Hepatic stellate cell (primary cell): ENCODE measurements around the gene CYS1.
"Not testable (repeated sequence)": the region's sequence is repeated elsewhere in the genome, so short reads cannot be mapped to it uniquely, and the experiment has no call there.

Experiments used
- DNase-seq: peaks from one replicate; pipeline ENCODE4 v3.0.0; 2011; ENCODE audit warnings: low spot score

CYS1 gene

DNA sequence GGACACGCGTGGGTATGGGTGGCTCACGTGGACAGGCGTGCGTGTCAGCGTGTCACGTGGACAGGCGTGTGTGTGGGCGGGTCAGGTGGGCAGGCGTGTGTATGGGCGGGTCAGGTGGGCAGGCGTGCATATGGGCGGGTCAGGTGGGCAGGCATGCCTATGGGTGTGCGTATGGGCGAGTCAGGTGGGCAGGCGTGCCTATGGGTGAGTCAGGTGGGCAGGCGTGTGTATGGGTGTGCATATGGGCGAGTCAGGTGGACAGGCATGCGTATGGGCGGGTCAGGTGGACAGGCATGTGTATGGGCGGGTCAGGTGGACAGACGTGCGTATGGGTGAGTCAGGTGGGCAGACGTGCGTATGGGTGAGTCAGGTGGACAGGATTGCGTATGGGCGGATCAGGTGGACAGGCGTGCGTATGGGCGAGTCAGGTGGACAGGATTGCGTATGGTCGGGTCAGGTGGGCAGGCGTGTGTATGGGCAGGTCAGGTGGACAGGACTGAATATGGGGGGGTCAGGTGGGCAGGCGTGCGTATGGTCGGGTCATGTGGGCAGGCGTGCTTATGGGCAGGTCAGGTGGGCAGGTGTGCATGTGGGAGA, 67.7 kb downstream of the CYS1 start:
- not testable (repeated sequence) for DNase-seq

DNA sequence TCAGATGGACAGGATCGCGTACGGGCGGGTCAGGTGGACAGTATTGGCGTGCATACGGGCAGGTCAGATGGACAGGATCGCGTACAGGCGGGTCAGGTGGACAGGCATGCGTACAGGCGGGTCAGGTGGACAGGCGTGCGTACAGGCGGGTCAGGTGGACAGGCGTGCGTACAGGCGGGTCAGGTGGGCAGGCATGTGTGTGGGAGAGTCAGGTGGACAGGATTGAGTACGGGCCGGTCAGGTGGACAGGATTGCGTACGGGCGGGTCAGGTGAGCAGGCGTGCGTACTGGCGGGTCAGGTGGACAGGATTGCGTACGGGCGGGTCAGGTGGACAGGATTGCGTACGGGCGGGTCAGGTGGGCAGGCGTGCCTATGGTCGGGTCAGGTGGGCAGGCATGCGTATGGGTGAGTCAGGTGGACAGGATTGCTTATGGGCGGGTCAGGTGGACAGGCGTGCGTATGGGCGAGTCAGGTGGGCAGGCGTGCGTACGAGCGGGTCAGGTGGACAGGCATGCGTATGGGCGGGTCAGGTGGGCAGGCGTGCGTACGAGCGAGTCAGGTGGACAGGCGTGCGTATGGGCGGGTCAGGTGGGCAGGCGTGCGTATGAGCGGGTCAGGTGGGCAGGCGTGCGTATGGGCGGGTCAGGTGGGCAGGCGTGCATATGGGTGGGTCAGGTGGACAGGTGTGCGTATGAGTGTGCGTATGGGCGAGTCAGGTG, 68.4 kb downstream of the CYS1 start:
- DNase-seq: not testable (repeated sequence)

DNA sequence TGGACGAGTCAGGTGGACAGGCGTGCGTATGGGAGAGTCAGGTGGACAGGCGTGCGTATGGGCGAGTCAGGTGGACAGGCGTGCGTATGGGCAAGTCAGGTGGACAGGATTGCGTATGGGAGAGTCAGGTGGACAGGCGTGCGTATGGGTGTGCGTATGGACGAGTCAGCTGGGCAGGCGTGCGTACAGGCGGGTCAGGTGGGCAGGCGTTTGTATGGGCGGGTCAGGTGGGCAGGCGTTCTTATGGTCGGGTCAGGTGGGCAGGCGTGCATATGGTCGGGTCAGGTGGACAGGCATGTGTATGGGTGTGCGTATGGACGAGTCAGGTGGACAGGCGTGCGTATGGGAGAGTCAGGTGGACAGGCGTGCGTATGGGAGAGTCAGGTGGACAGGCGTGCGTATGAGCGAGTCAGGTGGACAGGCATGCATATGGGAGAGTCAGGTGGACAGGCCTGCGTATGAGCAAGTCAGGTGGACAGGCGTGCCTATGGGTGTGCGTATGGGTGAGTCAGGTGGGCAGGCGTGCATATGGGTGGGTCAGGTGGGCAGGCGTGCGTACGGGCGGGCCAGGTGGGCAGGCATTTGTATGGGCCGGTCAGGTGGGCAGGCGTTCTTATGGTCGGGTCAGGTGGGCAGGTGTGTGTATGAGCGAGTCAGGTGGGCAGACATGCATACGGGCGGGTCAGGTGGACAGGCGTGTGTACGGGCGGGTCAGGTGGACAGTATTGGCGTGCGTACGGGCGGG, 69.2 kb downstream of the CYS1 start:
- DNase-seq: not testable (repeated sequence)

DNA sequence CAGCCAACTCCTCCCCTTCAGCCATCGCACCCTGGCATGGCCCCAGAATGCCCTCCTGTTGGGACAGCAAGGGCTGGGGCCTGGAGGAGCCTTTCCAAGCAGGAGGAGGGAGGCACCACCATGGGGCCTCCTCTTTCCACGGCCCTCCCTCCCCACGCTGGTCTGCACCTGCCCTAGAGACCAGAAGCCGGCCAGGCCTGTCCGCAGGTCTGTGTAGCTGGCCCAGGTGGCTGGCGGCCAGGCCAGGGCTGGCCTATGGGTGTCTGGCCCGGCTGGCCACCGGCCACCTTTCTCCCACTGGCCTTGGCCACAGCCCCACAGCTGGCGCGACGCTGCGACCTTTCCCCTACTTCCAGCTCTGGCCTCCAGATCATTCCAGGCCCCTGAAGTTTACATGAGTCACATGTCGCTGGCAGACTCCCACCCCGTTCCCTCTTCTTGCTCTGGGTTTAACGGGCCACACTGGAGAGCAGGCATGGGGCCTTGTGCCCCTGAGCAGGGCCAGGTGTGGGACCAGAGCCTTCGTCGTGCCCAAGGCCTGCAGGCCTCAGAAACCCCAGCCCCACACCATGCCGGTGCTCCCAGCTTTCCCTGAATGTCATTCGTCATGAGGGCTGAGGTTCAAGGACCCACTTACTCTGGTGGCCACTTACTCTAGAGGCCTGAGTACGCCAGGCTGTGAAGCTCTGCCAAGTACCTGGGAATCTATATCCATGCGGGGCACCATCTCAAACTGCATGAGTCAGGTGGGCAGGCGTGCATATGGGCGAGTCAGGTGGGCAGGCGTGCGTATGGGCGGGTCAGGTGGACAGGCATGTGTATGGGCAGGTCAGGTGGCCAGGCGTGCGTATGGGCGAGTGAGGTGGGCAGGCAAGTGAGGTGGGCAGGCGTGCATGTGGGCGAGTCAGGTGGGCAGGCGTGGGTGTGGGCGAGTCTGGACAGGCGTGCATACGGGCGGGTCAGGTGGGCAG, 70.1 kb downstream of the CYS1 start:
- peak; percentile 79 for DNase-seq

DNA sequence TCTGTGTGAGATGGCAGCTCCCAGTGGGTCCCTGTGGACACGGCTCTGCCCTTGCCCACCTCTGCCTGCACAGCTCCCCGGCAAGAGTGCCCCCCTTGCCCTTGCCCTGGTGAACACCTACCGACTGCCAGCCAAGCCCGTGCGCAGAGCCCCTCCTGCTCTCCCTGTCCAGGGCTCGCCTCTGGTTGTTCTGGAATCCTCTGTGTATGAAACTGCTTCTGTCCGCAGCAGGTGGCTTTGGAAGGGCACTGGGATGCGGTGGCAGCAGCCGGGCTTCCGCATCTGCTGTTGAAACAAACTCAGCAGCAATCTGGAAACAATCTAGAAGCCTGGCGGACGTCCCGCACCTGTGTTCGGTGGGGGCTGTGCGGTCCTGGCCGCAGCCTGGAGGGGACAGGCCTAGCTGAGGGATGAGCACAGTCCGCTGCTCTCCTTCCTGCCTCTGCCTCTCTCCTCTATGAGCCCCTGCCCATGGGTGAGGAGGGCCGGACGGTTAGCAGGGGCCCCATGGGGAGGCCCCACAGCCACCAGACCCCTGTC, 70.9 kb downstream of the CYS1 start:
- no peak for DNase-seq

DNA sequence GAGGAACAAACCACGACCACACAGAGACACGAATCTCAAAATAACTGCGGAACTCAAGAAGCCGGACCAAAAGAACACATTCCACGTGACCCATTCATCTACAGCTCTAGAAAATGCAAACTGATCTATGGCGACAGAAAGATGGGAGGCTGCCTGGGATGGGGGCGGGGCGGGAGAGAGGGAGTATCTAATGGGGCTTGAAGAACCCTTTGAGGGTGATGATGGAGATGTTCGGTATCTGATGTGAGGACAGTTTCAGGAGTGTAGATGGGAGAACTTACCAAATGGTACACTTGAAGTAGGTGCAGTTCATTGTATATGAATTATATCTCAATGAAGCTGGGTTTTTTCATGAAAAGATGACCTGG, 71.4 kb downstream of the CYS1 start:
- DNase-seq: no peak

DNA sequence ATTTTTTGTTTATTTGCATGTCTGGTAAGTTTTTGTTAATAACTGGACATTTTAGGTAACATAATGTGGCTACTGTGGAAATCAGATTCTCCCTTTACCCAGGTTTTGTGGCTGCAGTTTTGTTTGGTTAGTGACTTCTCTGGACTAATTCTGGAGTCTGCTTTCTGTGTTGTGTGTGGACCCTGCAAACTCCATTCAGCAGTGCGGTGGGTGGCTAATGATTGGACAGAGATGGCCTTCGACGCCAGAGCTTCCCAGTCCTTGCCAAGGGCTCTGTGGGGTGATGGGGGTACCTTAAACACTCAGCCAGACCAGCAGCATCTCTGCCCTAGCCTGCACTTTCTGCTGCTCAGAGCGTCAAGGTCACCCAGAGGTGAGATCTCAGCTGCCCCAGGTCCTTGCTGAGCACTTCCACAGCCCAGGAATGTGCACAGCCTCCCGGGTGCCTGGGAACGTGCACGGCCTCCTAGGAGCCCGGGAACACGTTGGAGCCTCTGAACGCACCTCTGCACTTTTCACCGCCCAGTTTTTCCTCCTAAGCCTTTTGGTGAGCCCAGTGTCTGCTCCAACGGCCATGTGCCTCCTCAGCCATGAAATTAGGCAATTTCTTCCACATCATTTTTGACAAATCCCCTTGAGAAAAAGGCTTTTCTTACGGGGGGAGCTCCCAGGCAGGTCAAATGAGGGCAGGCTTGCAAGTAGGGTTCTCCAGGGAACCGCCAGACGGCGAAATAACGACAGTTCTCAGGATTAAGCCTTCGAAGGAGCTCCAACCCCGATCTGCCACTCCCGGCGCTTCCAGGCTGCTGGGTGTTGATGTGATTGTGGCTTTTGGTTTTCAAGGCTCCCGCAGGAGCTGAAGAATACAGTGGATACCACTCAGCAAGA, 72.0 kb downstream of the CYS1 start:
- no peak for DNase-seq

DNA sequence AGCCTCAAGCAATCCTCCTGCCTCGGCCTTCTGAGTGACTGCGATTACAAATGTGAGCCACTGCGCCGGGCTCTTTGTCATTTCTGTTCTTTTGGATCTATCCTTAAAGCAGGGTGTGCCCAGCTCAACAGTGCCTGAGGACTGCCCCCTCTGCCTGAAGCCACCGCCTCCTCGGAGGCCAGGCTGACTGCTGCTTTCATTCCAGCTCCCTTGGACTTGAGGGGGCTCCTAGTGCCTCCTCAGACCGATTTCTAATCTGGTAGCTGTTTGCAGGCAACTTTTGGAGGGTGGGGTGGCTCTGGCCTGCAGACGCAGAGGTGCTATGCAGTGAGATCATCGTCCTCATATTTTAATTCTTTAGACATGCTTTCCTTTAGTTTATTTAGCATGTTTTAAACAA, 72.8 kb downstream of the CYS1 start:
- peak; percentile 31 for DNase-seq
